NCI-H2196 treated with DMSO at 0.1 percent for 48 hours (cell line): ENCODE results near the gene ZNF750.

Experiments
- DNase-seq: peaks from one replicate; lab custom pipeline; 2025; ENCODE audit not compliant: unreplicated experiment; lab: John Stamatoyannopoulos, UW

ZNF750 gene

GRCh38 chr17:82839617-82840292 lies at the start of gene ZNF750:
ZNF750 (minus strand) TSS chr17:82840022; CDS start chr17:82832454, 7,568 bp downstream.
- DNase-seq: no peak

GRCh38 chr17:82888583-82889495 lies 49.0 kb upstream of the ZNF750 start:
- DNase-seq: peak; percentile 78

- DNase-seq: no peak
Observed at GRCh38 chr17:82887255-82888164, 47.7 kb upstream of the ZNF750 start.

GRCh38 chr17:82884970-82885353 lies 45.1 kb upstream of the ZNF750 start:
- DNase-seq: no peak

- DNase-seq: no peak
Observed at GRCh38 chr17:82884341-82884969, 44.6 kb upstream of the ZNF750 start.

GRCh38 chr17:82883419-82884031 lies 43.7 kb upstream of the ZNF750 start:
- DNase-seq: no peak

- DNase-seq: no peak
Observed at GRCh38 chr17:82882715-82883418, 43.0 kb upstream of the ZNF750 start.

GRCh38 chr17:82881900-82882714 lies 42.3 kb upstream of the ZNF750 start:
- no peak for DNase-seq

GRCh38 chr17:82881324-82881823 lies 41.6 kb upstream of the ZNF750 start:
- no peak for DNase-seq

GRCh38 chr17:82880620-82881323 lies 41.0 kb upstream of the ZNF750 start:
- no peak for DNase-seq

GRCh38 chr17:82879241-82879640 lies 39.4 kb upstream of the ZNF750 start:
- DNase-seq: no peak

- no peak for DNase-seq
Observed at GRCh38 chr17:82878527-82878926, 38.7 kb upstream of the ZNF750 start.

- DNase-seq: peak; percentile 66
Observed at GRCh38 chr17:82876602-82877379, 37.0 kb upstream of the ZNF750 start.

GRCh38 chr17:82876149-82876548 lies 36.3 kb upstream of the ZNF750 start:
- DNase-seq: no peak

GRCh38 chr17:82875407-82875856 lies 35.6 kb upstream of the ZNF750 start:
- DNase-seq: no peak

GRCh38 chr17:82874011-82874835 lies 34.4 kb upstream of the ZNF750 start:
- no peak for DNase-seq
